GM23248 (cell line): ENCODE data around the gene CHAC1.

Experiments used
- EZH2 ChIP-seq: fragments of 200-600 bp; sonication (generic); IDR thresholded peaks from 2 replicates; pipeline ENCODE4 v1.6.1; 2018; ENCODE audit warnings: antibody characterized with exemption, mild to moderate bottlenecking; ENCODE audit not compliant: insufficient read depth, poor library complexity, severe bottlenecking
- EZH2phosphoT487 ChIP-seq: fragments of 200-600 bp; sonication (generic); IDR thresholded peaks from 2 replicates; pipeline ENCODE4 v1.6.1; 2018; ENCODE audit warnings: antibody characterized with exemption, moderate library complexity, mild to moderate bottlenecking, low read depth; ENCODE audit not compliant: insufficient read depth

DNA sequence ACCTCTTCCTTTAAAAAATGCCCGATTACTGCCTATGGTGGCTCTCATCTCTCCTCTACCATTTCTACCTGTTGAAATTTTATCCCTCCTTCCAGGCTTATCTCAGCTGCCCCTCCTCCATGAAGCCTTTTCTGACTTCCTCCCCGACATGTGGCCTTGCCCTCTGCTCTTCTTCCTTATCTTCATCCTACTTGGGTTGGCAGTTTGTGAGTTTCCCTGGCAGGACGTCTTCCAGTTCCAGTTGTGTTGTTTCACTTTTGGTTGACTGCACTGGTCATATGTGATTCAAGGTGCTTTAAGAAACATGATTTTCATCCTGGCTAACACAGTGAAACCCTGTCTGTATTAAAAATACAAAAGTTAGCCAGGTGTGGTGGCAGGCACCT, 19.8 kb upstream of the CHAC1 start:
- no peak for TF ChIP-seq EZH2
- no peak for TF ChIP-seq EZH2phosphoT487
